Tibial nerve (tissue), 4 donors: ENCODE results near the gene NMRK1. TPM values are rescaled to one million over a fixed set of nuclear protein-coding genes. Genes with fewer than 3 reads are reported as not detected.

Experiments used
- DNase-seq, 2 donors: peaks; one replicate each; pipeline ENCODE4 v3.0.0-alpha.2; 2019; ENCODE audit warnings: low spot score in 2 of 2
- H3K27ac ChIP-seq, 4 donors: fragments of 200-600 bp; sonication (generic) in 3 of 4; one replicate each; pipeline ENCODE4 v1.5.1; 2017 to 2019; ENCODE audit warnings: mild to moderate bottlenecking in 1 of 4
- H3K27me3 ChIP-seq, 2 donors: fragments of 200-600 bp; sonication (generic) in 1 of 2; one replicate each; pipeline versions ENCODE4 v1.5.1 to v1.6.0; 2017 to 2019
- H3K36me3 ChIP-seq, 3 donors: fragments of 200-600 bp; sonication (generic); one replicate each; pipeline ENCODE4 v1.5.1; 2018 to 2019
- H3K4me1 ChIP-seq, 4 donors: fragments of 200-600 bp; sonication (generic) in 3 of 4; one replicate each; pipeline ENCODE4 v1.5.1; 2017 to 2019
- H3K4me3 ChIP-seq, 4 donors: fragments of 200-600 bp; sonication (generic) in 3 of 4; one replicate each; pipeline ENCODE4 v1.5.1; 2017 to 2019; ENCODE audit warnings: mild to moderate bottlenecking in 1 of 4, moderate library complexity in 1 of 4
- H3K9me3 ChIP-seq, 4 donors: fragments of 200-600 bp; sonication (generic) in 3 of 4; one replicate each; pipeline ENCODE4 v1.5.1; 2017 to 2019
- EP300 ChIP-seq, 2 donors: sonication (generic); formaldehyde crosslinking; IDR thresholded peaks; one replicate each; pipeline ENCODE4 v1.6.1; 2017; ENCODE audit warnings: antibody characterized with exemption in 2 of 2, mild to moderate bottlenecking in 1 of 2
- POLR2A ChIP-seq, 2 donors: fragments of 450-650 bp; IDR thresholded peaks; one replicate each; pipeline ENCODE4 v1.6.1; 2017; ENCODE audit warnings: antibody characterized with exemption in 2 of 2, mild to moderate bottlenecking in 2 of 2, moderate library complexity in 2 of 2
- WGBS, 2 donors: methylation state at CpG; one replicate each; pipeline ENCODE4 v1.1.5; 2018; 5-methylcytosine and 5-hydroxymethylcytosine counted together
- total RNA-seq, 4 donors: library from RNA; depleted of rRNA; stranded (reverse); fragments of >200 nt; gene quantifications; one replicate each; pipeline ENCODE4 v1.1.0, GENCODE V29; 2016
- TF ChIP-seq, protein P1 (sequence below), 5 experiments: fragments of 200-600 bp in 3 of 5; fragments of 450-650 bp in 2 of 5; sonication (generic) in 3 of 5; IDR thresholded peaks; one replicate each; pipeline ENCODE4 v1.5.1; 2016 to 2019; ENCODE audit warnings: antibody characterized with exemption in 5 of 5, mild to moderate bottlenecking in 3 of 5, moderate library complexity in 2 of 5

The NMRK1 gene
- total RNA-seq, 4 donors from 2014 or later: 11.1 to 35.0 (median 16.2) TPM

DNA sequence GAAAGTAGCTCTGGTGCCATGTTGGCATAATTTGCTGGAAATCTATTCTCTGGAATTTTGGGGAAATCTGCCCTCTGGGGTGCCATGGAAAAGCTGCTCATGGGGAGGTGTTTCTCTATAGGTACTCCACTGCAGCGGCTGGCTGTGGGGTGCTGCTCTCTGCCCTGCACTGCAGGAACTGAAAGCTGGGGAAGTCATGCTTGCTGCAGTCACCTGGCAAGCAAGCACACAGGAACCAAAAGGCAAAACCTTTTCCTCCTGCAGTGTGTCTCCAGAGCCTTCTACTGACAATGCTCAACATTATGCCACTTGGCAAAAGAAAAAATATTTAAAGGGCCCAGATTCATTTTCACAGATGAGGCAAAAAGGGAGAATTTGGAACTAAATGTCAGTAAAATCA lies 34.1 kb downstream of the NMRK1 start:
- TF ChIP-seq, protein P1, sequence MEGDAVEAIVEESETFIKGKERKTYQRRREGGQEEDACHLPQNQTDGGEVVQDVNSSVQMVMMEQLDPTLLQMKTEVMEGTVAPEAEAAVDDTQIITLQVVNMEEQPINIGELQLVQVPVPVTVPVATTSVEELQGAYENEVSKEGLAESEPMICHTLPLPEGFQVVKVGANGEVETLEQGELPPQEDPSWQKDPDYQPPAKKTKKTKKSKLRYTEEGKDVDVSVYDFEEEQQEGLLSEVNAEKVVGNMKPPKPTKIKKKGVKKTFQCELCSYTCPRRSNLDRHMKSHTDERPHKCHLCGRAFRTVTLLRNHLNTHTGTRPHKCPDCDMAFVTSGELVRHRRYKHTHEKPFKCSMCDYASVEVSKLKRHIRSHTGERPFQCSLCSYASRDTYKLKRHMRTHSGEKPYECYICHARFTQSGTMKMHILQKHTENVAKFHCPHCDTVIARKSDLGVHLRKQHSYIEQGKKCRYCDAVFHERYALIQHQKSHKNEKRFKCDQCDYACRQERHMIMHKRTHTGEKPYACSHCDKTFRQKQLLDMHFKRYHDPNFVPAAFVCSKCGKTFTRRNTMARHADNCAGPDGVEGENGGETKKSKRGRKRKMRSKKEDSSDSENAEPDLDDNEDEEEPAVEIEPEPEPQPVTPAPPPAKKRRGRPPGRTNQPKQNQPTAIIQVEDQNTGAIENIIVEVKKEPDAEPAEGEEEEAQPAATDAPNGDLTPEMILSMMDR (IDR thresholded peaks at IDR 0.05): no peak
- TF ChIP-seq POLR2A (IDR thresholded peaks at IDR 0.05) (no peak), EP300 (IDR thresholded peaks at IDR 0.05) (no peak)
- WGBS, 2 donors: 64 to 70% methylated on average over 1 of the region's 1 CpG
- Histone ChIP-seq H3K4me3 (no peak overlapping the region), H3K36me3 (no peaks in the 10 kb centered on the region), H3K27ac (no peak overlapping the region), H3K9me3 (peaks cover 0 to 12% (median 0%) of the 10 kb centered on the region in 4 donors), H3K27me3 (no peaks in the 10 kb centered on the region), H3K4me1 (no peaks in the 10 kb centered on the region)
- DNase-seq: no peak

DNA sequence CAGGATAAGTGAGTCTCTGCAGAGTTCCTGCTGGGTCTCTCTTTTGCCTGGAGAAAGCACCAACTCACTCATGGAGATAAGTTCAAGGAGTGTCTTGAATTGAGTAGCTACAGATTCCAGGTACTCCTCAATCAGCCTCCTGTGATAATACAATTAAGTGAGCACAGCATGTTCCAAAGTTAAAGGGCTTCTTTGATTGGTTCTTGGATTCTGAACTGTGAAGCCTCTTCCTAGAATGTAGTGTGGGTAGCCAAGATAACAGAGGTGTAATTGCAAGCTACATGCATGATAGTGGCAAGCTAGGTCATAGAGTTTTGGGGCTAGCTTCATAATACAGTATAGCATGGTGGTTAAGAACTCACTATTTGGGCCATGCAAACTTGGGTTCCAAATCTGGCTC lies 36.7 kb downstream of the NMRK1 start:
- H3K36me3 ChIP-seq: no peaks in the 10 kb centered on the region
- H3K4me1 ChIP-seq: no peaks in the 10 kb centered on the region
- no peak overlapping the region for H3K4me3 ChIP-seq
- TF ChIP-seq EP300 (IDR thresholded peaks at IDR 0.05) (no peak), POLR2A (IDR thresholded peaks at IDR 0.05) (no peak)
- TF ChIP-seq, protein P1 (IDR thresholded peaks at IDR 0.05): no peak
- H3K27ac ChIP-seq: no peak overlapping the region
- no peak for DNase-seq
- peaks cover 0 to 7% (median 0%) of the 10 kb centered on the region in 4 donors for H3K9me3 ChIP-seq
- no peaks in the 10 kb centered on the region for H3K27me3 ChIP-seq

DNA sequence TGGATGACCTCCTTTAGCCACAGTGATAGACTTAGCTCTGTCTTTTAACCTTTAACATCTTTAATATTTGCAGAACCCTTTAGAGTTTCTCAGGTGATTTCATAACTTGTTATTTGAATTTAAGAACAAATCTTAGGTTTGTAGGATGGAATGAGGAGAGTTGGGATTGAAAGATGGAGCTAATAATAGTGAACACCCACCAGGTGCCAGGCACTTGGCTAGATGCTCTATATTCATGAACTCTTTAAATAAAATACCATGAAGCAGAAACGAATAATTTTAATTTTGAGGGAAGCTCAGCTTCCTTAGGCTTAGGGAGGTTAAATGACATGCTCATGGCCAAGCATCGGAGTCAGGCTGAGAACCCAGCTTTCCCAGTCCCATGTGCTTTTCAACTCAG lies 40.4 kb downstream of the NMRK1 start:
- WGBS, 2 donors: 48 to 50% methylated on average over 2 of the region's 2 CpGs
- Histone ChIP-seq H3K27ac (no peak overlapping the region), H3K9me3 (no peaks in the 10 kb centered on the region), H3K4me3 (no peak overlapping the region), H3K4me1 (no peaks in the 10 kb centered on the region), H3K36me3 (no peaks in the 10 kb centered on the region), H3K27me3 (peaks cover 0 to 7% of the 10 kb centered on the region in 2 donors)
- DNase-seq: no peak
- TF ChIP-seq POLR2A (IDR thresholded peaks at IDR 0.05) (no peak), EP300 (IDR thresholded peaks at IDR 0.05) (no peak)
- TF ChIP-seq, protein P1 (IDR thresholded peaks at IDR 0.05): no peak

DNA sequence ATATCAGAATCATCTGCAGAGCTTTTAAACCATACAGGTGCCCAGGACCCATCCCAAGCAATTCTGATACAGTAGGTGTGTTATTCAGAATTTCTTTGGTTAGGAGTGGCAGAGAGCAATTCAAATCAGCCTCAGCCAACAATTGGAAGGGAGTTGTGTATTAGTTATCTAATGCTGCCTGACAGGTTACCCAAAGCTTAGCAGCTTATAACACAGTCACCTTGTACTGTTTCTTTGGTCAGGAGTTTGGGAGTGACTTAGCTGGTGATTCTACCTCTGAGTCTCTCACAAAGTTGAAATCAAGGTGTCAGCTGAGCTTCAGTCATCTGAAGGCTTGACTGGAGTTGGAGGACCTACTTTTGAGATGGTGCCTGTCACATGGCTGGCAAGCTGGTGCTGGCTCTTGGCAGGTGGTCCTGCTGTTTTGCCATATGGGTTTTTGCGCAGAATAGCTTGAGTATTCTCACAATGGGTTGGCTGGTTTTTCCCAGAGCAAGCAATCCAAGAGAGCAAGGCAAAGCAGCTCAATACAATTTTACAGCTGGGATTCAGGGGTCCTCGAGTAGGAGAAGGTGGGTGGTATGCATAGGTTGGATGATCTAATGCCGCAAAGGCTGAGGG lies 41.1 kb downstream of the NMRK1 start:
- WGBS, 2 donors: 86 to 96% methylated on average over 3 of the region's 3 CpGs
- Histone ChIP-seq H3K4me1 (no peaks in the 10 kb centered on the region), H3K27me3 (peaks cover 0 to 7% of the 10 kb centered on the region in 2 donors), H3K36me3 (no peaks in the 10 kb centered on the region), H3K27ac (no peak overlapping the region), H3K4me3 (no peak overlapping the region), H3K9me3 (no peaks in the 10 kb centered on the region)
- TF ChIP-seq EP300 (IDR thresholded peaks at IDR 0.05): no peak
- no peak for DNase-seq

DNA sequence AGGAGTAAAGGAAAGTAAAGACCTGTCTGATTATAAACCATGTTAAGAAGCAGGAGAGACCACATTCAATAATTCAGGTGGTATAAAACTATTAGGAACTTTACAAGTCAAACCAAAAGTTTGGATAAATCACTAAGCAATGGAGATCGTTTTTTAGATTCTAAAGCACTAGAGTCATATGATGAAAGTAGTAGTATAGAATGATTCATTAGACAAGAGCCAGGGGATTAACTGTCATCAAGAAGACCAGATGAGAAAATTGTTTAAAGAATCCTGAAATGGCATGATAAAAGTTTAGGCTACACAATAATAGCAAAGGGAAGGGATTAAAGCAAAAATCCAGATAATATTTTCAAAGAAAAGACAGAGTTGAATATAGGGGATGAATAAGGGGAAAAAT lies 46.9 kb downstream of the NMRK1 start:
- no peaks in the 10 kb centered on the region for H3K4me1 ChIP-seq
- no peaks in the 10 kb centered on the region for H3K36me3 ChIP-seq
- 86 to 92% methylated on average over 1 of the region's 1 CpG for WGBS, 2 donors
- TF ChIP-seq EP300 (IDR thresholded peaks at IDR 0.05) (no peak), POLR2A (IDR thresholded peaks at IDR 0.05) (no peak)
- TF ChIP-seq, protein P1 (IDR thresholded peaks at IDR 0.05): no peak
- peaks cover 0 to 6% of the 10 kb centered on the region in 2 donors for H3K27me3 ChIP-seq
- H3K9me3 ChIP-seq: no peaks in the 10 kb centered on the region
- no peak overlapping the region for H3K4me3 ChIP-seq
- no peak for DNase-seq
- no peak overlapping the region for H3K27ac ChIP-seq

DNA sequence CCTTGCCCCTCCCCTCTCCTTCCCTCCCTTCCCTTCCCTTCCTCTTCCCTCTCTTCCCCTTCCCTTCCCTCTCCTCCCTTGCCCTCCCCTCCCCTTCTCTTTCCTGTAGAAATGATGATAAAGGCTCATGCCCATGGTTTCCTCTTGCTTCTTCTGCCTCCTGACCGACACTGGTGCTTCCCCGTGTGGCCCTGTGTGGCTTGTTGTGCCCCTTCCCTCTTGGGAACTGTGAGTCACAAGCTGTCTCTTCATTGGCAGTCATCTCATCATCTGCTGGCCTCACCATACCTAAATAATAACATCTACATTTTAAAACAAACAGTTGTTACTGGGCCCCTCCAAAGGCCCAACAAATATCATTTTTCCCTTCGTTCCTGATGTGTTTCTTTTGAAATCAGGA lies 48.2 kb downstream of the NMRK1 start:
- TF ChIP-seq EP300 (IDR thresholded peaks at IDR 0.05) (no peak), POLR2A (IDR thresholded peaks at IDR 0.05) (no peak)
- TF ChIP-seq, protein P1 (IDR thresholded peaks at IDR 0.05): no peak
- H3K36me3 ChIP-seq: no peaks in the 10 kb centered on the region
- H3K27ac ChIP-seq: no peak overlapping the region
- DNase-seq: no peak
- H3K27me3 ChIP-seq: no peaks in the 10 kb centered on the region
- H3K4me1 ChIP-seq: no peaks in the 10 kb centered on the region
- 79 to 84% methylated on average over 3 of the region's 3 CpGs for WGBS, 2 donors
- H3K4me3 ChIP-seq: no peak overlapping the region
- no peaks in the 10 kb centered on the region for H3K9me3 ChIP-seq
